ENCODE measurements around the gene MAP1LC3B.

The MAP1LC3B gene

GRCh38 chr16:87383505-87384161 is 8.5 kb upstream of the MAP1LC3B start, which contains the start of gene FBXO31 (continued):
- TF ChIP-seq ZNF654 (tag by site-specific recombination; IDR thresholded peaks at IDR 0.05; ENCODE audit: low read depth) (no peak), ZFP37 (tag by site-specific recombination; IDR thresholded peaks at IDR 0.05) (peak; percentile 49; the same call in 1 of the 2 replicates), ZBTB44 (tag by site-specific recombination; IDR thresholded peaks at IDR 0.05) (peak; percentile 66), ZEB2 (tag by site-specific recombination; IDR thresholded peaks at IDR 0.05) (peak; percentile 98), FEZF1 (tag by site-specific recombination; IDR thresholded peaks at IDR 0.05) (peak; percentile 26; the same call in 1 of the 2 replicates), ZNF202 (tag by site-specific recombination; IDR thresholded peaks at IDR 0.05; ENCODE audit: borderline replicate concordance) (no peak), ZBTB8A (tag by site-specific recombination; IDR thresholded peaks at IDR 0.05) (no peak), HOXD13 (CRISPR knock-in tag; IDR thresholded peaks at IDR 0.05; ENCODE audit: borderline replicate concordance) (no peak)

- CTCF ChIA-PET, result interaction anchor here (0.6 to 1.6 kb wide), 4 partner anchors 10 to 1374 kb away, joined by 3 to 8 read pairs (median 4); no protein-coding TSS in a partner anchor
- Histone ChIP-seq H3K27ac (ENCODE audit: extremely low read depth, low read depth, low read length) (peak overlapping the region; percentile 82), H3K4me1 (ENCODE audit: control insufficient read depth, insufficient read depth, low read length) (peaks cover 9% of the 10 kb centered on the region)
- TF ChIP-seq ZNF2 (tag by site-specific recombination; IDR thresholded peaks at IDR 0.05) (no peak), ZNF514 (tag by site-specific recombination; IDR thresholded peaks at IDR 0.05) (no peak), ZNF221 (tag by site-specific recombination; IDR thresholded peaks at IDR 0.05; ENCODE audit: borderline replicate concordance) (no peak), ZNF146 (tag by site-specific recombination; IDR thresholded peaks at IDR 0.05) (no peak), INSM2 (tag by site-specific recombination; IDR thresholded peaks at IDR 0.05) (no peak), ZFP37 (tag by site-specific recombination; IDR thresholded peaks at IDR 0.05) (peak; percentile 15; the same call in 1 of the 2 replicates), ZNF585B (tag by site-specific recombination; IDR thresholded peaks at IDR 0.05) (no peak), YY2 (tag by site-specific recombination; IDR thresholded peaks at IDR 0.05) (no peak), ZNF623 (tag by site-specific recombination; IDR thresholded peaks at IDR 0.05) (no peak; the same call in 1 of the 2 replicates), ZNF19 (tag by site-specific recombination; IDR thresholded peaks at IDR 0.05; ENCODE audit: low read depth) (no peak), ZNF280D (tag by site-specific recombination; IDR thresholded peaks at IDR 0.05) (no peak), ZNF354C (tag by site-specific recombination; IDR thresholded peaks at IDR 0.05; ENCODE audit: borderline replicate concordance, low read depth) (no peak), GLIS1 (tag by site-specific recombination; IDR thresholded peaks at IDR 0.05) (no peak), ELK4 (IDR thresholded peaks at IDR 0.05; ENCODE audit: borderline replicate concordance, low read depth, low read length) (no peak; the same call in 1 of the 2 replicates), ZBTB26 (tag by site-specific recombination; optimal IDR thresholded peaks at IDR 0.05) (peak; percentile 85), KLF9 (tag by site-specific recombination; IDR thresholded peaks at IDR 0.05; ENCODE audit: low read depth) (no peak), SCRT2 (tag by site-specific recombination; IDR thresholded peaks at IDR 0.05) (no peak), EGR2 (tag by site-specific recombination; IDR thresholded peaks at IDR 0.05; ENCODE audit: low read depth) (no peak), ZNF155 (tag by site-specific recombination; IDR thresholded peaks at IDR 0.05) (no peak), ZNF555 (tag by site-specific recombination; conservative IDR thresholded peaks at IDR 0.05) (no peak)
Measured at GRCh38 chr16:87384162-87384874, 7.8 kb upstream of the MAP1LC3B start.

More at GRCh38 chr16:87384162-87384874, 7.8 kb upstream of the MAP1LC3B start:
- peaks cover 0 to under 1% of the 10 kb centered on the region in 2 experiments; a peak in 2 of 3 replicates for H3K36me3 ChIP-seq (ENCODE audit: control insufficient read depth in 2 of 2, insufficient read depth in 1 of 2, low read length in 2 of 2)
- POLR2A ChIA-PET, result interaction anchor here (0.6 to 2.4 kb wide), 9 partner anchors 9 to 484 kb away, joined by 3 to 25 read pairs (median 4); partner anchors contain the start of genes C16orf95 and KLHDC4
- H3K4me3 ChIP-seq (ENCODE audit: low read depth, low read length), result peak overlapping the region; percentile 53
- no peaks in the 10 kb centered on the region for H3K9me3 ChIP-seq (ENCODE audit: control insufficient read depth, insufficient read depth, low read depth, low read length)
